Bone marrow (tissue), 2 donors: Measurements from ENCODE around the gene SLC22A5.
"Not testable (repeated sequence)": the region's sequence is repeated elsewhere in the genome, so short reads cannot be mapped to it uniquely, and the experiment has no call there.

Experiments used
- DNase-seq, 2 donors: peaks; one replicate each; lab custom pipeline; 2025; lab: John Stamatoyannopoulos, UW

Gene SLC22A5

DNA sequence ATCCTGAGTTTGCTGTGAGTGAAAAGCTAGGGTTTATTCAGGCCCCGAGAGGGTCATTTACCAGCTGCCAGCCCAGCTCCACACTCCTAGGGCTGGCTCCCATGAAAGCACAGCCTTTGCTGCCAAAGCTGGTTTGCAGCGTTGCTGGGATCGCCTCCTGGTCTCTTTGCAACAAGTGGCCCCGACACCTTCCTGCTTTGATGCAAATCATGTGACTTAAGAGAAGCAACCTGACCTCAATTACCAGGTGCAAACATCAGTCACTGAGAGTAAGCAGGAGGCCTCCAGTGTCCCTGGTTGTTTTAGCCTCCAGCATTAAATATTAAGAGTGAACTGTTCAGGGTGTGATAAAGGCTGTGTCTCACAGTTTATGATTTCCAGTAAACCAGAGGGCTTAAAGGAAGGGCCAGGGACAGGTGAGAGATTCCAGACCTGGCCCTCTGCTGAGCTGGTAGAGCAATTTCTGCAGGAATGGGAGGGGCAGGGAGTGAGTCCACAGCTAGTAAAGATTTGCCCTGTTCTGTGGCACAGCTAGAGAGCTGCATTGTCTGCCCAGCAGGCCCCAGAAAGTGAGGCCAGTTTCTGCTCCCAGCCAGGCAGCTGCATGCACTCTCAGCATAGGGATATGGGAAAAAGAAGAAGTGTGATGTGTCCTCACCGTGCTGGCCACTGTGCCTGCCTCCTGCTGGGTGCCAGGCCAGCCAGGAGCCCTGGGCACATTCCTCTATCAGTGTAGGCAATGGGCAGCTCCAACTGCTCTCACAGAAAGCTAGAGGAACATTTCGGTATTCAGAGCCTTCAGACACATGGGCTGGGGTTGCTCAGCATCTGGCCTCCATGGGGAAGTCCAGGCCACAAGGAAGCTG is 58.0 kb downstream of the SLC22A5 start:
- DNase-seq, result no peak

DNA sequence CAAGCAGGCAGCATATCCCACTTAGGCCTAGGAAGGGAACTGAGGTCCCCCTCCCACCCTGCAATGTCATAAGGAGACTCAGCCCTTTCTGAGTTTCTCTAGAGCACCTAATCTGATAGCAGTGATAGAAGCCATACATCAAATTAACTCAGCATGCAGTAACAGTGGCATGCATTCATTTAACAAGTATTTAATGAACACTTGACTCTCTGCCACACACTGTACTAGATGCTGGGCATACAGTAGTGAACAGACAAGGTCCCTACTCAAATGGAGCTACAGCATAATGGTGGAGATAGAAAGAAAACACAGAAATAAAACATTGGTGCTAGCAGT is 58.6 kb downstream of the SLC22A5 start:
- no peak for DNase-seq

DNA sequence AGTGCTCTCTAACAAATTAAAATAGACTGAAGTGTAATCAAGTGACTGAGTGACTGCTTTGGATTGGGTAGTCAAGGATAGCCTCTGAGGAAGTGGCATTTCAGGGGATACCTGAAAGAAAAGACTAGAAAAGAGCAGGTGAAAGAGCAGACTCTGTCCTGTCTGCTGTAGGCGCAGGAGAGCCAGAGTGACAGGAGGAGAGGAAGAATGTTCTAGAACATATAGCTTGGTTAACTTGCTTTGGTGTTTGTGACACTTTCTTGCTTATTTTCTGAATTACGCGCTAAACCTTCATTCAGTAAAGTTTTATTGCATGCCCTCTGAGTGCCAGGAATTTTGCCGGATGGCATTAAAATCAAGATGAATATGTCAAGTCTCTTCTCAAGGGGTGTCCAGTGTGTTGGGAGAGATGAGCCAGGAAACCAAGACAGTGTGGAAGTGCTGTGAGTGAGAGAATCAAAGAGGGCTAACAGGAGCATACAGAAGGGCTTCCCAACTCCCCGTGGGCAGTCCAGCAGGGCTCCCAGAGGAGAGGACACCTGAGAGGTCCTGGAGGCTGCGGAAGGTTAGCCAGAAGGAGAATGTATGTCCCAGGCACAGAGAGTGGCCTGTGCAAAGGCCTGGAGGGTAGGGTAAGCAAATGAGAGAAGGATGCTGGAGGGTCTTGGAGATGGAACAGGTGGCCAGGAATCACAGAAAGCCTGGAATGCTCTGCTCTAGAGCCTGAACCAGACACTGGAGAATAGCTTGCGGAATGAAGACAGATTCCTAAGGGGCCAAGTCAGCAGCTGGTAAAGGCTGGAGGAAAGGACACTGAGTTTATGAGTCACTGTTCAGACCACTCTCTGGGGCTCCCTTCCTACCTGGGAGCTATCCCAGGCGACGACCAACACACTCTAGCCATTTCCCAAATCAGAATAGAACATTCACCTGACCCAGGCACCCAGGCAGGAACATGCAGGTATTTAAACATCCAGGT is 59.3 kb downstream of the SLC22A5 start:
- DNase-seq, result no peak

DNA sequence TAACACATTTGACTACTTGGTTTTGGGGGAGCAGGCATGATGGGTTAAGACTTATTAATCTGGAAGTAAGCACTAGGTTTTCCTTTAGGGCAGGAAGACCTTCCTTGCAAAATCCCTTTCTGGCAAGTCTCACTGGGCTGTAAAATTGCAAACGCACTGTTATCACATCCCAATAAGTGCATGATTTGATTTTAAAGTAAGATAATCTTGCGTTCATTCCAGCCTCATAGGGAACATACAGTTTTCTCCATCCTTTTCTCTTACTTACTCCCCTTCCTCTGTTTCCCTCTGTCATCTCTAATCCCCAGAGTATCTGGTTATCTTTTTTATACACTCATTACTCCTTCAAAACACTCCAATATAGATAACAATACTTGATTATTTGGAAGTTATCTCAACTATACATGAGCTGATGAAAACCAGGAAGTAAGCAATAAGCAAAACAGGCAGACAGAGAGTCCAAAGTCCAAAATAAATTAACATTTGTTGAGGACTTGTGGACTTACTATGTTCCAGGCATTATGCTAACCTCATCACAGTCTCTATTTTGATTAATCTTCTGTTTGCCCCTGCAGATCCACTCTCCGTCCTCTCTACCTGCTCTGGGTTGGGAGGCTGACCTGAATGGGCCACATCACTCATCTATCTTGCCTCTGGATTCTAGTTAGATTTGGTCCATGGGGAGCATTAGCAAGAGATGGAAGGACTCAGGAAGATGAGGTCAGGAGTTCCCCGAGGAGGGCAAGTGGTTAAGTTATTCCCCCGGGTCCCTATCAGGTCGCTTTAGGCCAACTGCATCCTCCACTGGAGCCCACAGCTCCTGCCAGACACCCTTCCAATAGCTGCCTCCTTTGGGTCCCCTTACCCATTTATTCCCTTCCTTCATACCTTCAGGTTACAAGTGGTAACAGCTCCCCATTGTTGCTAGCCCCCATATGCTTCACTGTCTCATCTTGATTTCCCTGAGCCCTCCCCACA is 60.2 kb downstream of the SLC22A5 start:
- DNase-seq, result no peak

DNA sequence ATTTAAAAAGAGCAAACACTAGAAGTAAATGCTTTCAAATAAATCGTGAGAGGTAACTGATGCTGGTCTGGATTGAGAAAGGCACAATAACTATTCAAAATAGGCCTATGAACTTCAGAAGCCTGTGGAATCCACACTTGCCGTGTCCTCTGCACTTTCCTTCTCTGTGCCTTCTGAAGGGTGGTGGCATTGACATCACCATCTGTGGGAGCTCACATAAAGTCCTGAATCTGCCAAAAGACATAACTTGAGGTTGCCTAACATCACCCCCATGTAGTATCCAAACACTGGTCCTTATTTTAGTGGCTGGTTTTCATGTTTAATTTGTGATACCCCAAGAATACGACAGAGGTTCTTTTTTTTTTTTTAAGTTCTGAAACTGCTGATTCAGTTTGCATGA is 61.2 kb downstream of the SLC22A5 start:
- DNase-seq, result no peak

DNA sequence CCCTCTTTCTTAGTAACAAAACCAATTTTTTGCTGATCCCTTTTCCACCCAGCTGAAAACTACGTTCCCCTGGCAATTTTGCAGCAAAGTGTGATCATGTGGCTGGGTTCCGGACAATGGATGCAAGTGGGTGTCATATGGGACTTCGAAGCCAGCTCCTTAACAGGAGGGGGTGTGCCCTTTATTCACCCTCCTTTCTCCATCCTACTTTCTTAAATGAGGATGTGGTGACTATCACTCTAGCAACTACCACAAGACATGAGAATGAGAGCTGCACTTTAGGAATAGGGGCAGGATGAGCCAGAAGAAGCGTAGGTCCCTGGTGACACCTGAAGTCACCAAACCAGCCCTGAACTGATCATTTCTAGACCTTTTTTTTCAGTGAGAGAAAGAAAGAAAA is 62.1 kb downstream of the SLC22A5 start:
- DNase-seq, result no peak

DNA sequence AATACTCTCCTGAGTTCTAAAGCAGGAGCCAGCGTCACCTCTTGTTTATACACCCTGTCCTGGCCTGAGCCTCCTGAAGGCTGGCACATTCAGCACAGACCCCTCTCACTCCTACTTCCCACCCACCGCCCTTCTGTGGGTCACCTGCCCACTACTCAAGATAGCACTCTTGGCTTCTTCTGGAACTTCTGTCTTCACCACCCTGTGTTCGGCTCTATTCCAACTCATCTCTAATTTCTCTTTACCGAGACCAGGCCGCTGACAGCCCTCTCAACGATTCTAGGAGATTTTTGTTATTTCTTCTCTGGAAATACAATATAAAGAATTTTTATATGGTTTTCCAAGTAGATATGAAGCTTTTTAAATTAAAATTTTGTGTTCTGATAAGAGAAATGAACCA is 63.6 kb downstream of the SLC22A5 start:
- no peak for DNase-seq

DNA sequence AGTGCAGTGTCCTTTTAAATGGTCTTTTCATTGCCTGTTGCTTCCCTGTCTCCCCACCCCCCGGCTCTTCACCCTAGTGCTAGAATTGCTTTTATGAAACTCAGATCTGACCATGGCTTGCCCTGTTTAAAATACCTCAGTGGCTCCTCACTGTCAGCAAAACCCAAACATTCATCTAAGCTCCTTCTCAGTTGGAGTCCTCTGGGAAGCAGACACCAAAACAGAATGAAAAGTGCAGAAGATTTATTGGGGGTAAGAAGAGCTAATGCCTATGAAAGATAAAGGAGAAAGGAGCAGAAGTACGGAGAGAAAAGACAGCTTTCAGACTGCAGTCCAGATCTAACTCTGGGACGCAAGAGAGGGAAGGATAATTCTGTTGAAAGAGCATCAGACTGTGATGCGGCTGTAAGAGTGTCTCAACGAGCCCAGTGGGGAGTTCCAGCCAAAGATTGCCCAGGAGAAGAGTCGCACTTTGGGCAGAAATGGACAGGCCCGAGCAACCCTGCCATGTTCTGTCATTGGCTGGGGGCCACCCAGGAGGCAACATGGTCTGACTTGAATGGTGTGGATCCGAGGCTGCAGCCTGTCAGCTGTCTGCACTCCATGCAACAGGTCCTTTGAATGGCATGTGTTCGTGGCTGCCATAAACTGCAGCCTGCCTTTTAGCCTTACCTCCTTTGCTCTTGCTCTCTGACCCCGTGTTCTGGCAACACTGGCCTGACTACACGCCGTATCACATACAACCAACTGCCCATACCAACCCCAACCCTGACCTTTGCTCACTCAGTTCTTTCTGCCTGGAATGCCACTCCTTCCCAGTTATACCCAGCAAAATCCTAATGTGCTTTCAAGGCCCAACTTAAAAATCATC is 65.1 kb downstream of the SLC22A5 start:
- DNase-seq, result no peak

DNA sequence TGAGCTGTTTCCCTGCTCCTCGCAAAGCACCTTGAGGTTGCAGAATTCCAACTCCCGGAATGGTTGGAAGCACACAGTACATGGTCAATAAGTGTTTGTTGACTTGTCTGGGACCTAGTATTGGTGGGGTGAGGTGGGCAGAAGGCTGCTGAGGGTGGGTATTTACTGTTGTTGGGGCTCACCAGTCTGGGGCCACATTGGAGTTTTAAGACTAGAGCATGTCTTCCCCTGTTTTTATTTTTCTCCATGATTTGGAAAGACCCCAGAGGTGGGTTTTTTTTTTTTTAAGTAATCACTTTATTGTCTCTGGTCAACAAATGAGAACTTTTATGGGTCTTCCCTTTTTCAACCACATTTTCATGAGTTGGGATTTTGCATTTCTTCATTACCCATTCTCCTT is 65.9 kb downstream of the SLC22A5 start:
- DNase-seq, result no peak

DNA sequence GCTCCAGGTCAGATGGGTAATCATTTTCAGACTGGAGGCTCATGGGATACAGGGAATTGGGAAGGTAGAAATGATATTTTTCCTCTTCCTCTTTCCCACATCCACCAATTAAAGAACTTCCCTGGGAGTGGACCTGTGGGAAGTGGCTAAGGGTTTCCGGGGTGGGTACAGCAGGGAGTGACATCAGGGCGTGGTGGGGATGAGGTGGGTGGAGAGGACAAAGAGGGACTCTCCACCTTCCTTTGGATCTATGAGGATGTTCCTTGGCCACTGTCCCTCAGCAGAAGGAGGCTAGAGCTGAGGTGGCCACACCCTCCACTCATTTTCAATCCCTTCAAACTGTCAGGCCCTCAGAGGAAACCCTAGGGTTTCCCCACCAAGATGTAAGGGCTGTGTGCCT is 66.4 kb downstream of the SLC22A5 start:
- no peak for DNase-seq

DNA sequence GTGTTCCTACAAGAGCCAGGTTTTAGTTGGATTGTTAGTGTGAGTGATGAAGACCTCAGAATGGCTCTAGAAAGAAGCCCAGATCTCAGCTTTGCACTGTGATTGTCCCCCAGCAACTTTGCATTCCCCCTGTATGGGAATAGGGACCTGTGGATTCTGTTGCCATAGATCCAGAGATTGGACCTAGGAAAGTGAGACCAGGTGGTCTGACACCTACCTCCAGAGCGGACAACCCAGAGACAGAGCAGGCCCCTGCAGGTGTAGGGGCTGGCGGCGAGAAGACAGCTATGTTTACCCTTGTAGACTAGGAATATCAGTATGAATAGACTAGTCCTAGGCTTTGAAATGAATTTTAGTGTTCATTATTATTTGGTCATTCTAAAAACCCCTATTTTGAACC is 67.4 kb downstream of the SLC22A5 start:
- no peak for DNase-seq

DNA sequence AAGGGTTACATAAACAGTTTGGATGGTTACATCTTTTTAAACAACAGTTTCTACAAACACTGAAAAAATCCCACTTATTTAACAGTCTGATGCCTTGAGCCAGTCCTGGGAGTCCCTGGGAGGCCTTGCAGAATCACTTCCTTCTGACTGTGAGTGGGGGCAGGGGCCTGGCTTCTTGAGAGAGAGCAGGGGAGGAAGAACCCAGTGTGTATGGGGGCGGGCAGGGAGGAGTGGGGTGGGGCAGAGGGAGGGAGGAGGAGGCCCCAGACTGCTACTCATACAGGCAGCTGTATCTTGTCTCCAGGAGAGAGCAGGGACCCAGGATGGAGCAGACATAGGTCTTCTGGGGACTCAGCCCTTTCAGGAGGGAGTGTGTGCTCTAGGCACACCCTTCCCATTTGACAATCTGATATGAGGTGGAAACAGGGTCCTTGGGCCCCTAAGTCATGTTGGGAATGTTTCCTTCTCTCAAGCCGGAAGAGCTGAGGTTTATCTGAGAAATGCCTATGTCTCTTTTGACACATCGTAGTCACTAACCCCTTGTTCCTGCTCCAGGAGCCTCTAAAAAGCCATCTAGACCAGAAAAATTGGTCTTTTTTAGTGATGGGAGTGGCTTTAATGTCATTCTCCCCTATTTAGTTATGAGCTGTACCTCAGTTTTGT is 68.2 kb downstream of the SLC22A5 start:
- DNase-seq, result peak; percentile 23 to 81

DNA sequence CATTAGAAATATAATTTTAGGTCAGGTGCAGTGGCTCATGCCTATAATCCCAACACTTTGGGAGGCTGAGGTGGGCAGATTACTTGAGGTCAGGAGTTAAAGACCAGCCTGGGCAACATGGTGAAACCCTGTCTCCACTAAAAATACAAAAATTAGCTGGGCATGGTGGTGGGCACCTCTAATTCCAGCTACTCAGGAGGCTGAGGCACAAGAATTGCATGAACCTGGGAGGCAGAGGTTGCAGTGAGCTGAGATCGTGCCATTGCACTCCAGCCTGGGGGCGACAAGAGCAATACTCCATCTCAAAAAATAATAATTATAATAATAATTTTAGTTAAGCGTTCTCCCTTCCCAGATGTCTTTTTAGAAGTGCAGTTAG is 68.7 kb downstream of the SLC22A5 start:
- not testable (repeated sequence) for DNase-seq

DNA sequence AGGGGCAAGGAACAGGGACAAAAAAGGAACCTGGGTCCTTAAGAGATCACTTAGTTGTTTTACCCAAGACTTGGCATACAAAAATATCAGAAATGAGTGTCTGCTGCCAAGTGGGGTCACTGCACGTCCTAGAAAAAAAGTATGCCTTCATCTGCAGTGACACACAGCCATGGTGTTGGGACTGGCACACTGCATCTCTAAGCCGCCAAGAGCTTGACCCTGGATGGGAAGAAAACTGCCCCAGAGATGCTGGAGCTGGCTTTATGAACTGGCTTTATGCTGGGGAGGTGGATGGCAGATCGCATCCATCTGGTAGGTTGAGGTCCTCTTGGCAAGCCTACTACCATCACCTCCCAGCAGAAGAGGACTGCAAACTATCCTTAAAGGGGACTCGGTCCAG is 69.4 kb downstream of the SLC22A5 start:
- DNase-seq, result no peak

DNA sequence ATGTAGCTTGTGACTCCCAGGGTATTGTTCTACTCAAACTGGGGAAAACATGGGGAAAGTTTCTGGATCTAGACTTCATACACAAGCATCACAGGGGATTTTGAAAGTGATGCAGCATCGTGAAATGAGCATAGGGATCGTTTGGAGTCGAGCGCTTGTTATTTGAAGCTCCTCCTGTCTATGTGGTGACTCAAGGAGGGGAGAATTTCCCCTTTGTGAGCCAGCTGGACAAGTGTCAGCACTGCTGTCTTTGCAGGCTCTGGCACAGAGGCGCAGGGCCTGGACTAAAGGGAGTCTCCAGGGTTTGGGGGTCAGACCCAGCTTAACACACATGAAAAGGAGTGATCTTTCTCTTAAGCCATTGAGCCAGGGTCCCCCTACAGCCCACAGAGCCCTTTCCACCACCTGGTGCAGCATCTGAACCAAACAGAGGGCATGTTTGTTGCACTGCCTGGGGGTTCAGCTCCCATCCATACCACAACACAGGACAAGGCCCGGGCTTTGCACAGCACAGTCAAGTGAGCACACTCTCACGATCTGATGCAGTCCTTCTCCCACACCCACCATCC is 70.1 kb downstream of the SLC22A5 start:
- peak in 1 of 2 donors; percentile 29 for DNase-seq

DNA sequence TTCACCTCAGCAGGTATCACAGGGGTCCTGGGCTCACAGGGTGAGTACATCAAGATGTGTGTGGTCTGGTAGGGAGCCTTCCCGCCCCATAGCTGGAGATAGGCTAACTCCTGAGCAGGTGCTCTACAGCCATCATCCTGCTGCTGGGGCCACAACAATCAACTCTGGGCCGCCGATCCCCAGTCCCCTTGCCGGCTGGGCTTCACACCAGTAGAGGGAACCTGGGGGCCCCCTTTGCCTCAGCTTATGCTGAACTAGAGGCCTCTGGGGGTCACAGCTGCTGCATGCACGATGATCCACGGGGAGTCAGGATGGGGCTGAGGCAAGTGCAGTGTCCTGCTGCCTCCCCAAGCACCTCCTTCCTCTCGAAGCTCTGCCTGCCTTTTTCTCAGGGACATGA is 74.6 kb downstream of the SLC22A5 start:
- DNase-seq, result no peak
